Panc1 (cell line): ENCODE data around the gene CDH10.

ENCODE experiments used
- CTCF ChIP-seq: fragments of 450-650 bp; IDR thresholded peaks from 2 replicates; pipeline ENCODE4 v1.5.1; 2017; ENCODE audit warnings: mild to moderate bottlenecking
- POLR2AphosphoS5 ChIP-seq: IDR thresholded peaks from 2 replicates; pipeline ENCODE4 v1.6.1; 2012; ENCODE audit warnings: mild to moderate bottlenecking, low read depth, low read length, moderate library complexity
- REST ChIP-seq, 2 experiments: IDR thresholded peaks; 2 replicates each; pipeline ENCODE4 v1.6.1; 2011 to 2012; ENCODE audit warnings: low read depth in 2 of 2, control low read depth in 1 of 2, low read length in 1 of 2, mild to moderate bottlenecking in 1 of 2, moderate library complexity in 1 of 2; ENCODE audit not compliant: insufficient read depth in 1 of 2
- SIN3A ChIP-seq: IDR thresholded peaks from 2 replicates; pipeline ENCODE4 v1.6.1; 2012; ENCODE audit warnings: low read depth, mild to moderate bottlenecking, low read length, moderate library complexity, borderline replicate concordance; ENCODE audit not compliant: insufficient read depth
- TCF7L2 ChIP-seq: IDR thresholded peaks from 2 replicates; pipeline ENCODE4 v1.6.1; 2011; ENCODE audit warnings: mild to moderate bottlenecking, low read depth, low read length, inconsistent platforms

- TF ChIP-seq CTCF (no peak), POLR2AphosphoS5 (no peak), REST (IDR thresholded peaks at IDR 0.05; ENCODE audit: insufficient read depth in 1 of 2, low read depth in 2 of 2, low read length in 1 of 2) (no peak), SIN3A (no peak), TCF7L2 (no peak)
Measured at GRCh38 chr5:24439465-24439864, 205.3 kb downstream of the CDH10 start.
